Measurements from ENCODE around the gene BDH1.

- TF ChIP-seq EZH2 (IDR thresholded peaks at IDR 0.05; ENCODE audit: low read length) (no peak), CTCF (optimal IDR thresholded peaks at IDR 0.05 in 1 of 3, IDR thresholded peaks at IDR 0.05 in 1 of 3, conservative IDR thresholded peaks at IDR 0.05 in 1 of 3; ENCODE audit: extremely low read depth in 1 of 3, insufficient read depth in 2 of 3, low read length in 3 of 3) (no peak)
Measured at GRCh38 chr3:197595470-197596185, 39.9 kb upstream of the BDH1 start.
